H1 (cell line): ENCODE results near the gene ZNF777.

Experiments
- CBX8 ChIP-seq: fragments of 300-800, 300-1000 bp; sonication (generic); IDR thresholded peaks from 2 replicates; pipeline ENCODE4 v1.7.1; 2016; ENCODE audit warnings: low read depth, low read length, borderline replicate concordance
- CHD2 ChIP-seq: IDR thresholded peaks from 2 replicates; pipeline ENCODE4 v1.6.1; 2012; ENCODE audit warnings: low read length, improper control_type of control experiment
- CTCF ChIP-seq, 3 experiments: IDR thresholded peaks; 1 replicate in 2 of 3; 2 replicates in 1 of 3; pipeline versions ENCODE4 v1.5.1 to v1.6.1; 2011; ENCODE audit warnings: low read length in 3 of 3, mild to moderate bottlenecking in 3 of 3, inconsistent platforms in 2 of 3, low read depth in 1 of 3, moderate library complexity in 1 of 3; ENCODE audit not compliant: insufficient read depth in 1 of 3; ENCODE audit errors: control extremely low read depth in 1 of 3
- EGR1 ChIP-seq: IDR thresholded peaks from 2 replicates; pipeline ENCODE4 v1.6.1; 2011; ENCODE audit warnings: low read depth, low read length, borderline replicate concordance
- EZH2 ChIP-seq: fragments of 200-600 bp; sonication (generic); IDR thresholded peaks from 2 replicates; pipeline ENCODE4 v1.7.1; 2012; ENCODE audit warnings: low read depth, mild to moderate bottlenecking, moderate library complexity, low read length, inconsistent platforms; ENCODE audit not compliant: severe bottlenecking
- FOSL1 ChIP-seq: IDR thresholded peaks from 2 replicates; pipeline ENCODE4 v1.6.1; 2011; ENCODE audit warnings: mild to moderate bottlenecking, low read depth, low read length, moderate library complexity; ENCODE audit not compliant: insufficient read depth
- GABPA ChIP-seq: IDR thresholded peaks from 2 replicates; pipeline ENCODE4 v1.6.1; 2011; ENCODE audit warnings: mild to moderate bottlenecking, low read length, moderate library complexity, borderline replicate concordance; ENCODE audit not compliant: insufficient read depth
- JUND ChIP-seq: IDR thresholded peaks from 2 replicates; pipeline ENCODE4 v1.6.1; 2011; ENCODE audit warnings: mild to moderate bottlenecking, improper control_type of control experiment, low read length
- KDM5A ChIP-seq: fragments of 200-600 bp; IDR thresholded peaks from 2 replicates; pipeline ENCODE4 v1.7.1; 2012; ENCODE audit warnings: mild to moderate bottlenecking, low read length, inconsistent platforms, mixed read lengths
- POLR2A ChIP-seq, 2 experiments: IDR thresholded peaks; 1 replicate in 1 of 2; 2 replicates in 1 of 2; pipeline ENCODE4 v1.6.1; 2011; ENCODE audit warnings: low read depth in 2 of 2, low read length in 2 of 2, mild to moderate bottlenecking in 2 of 2; ENCODE audit errors: control extremely low read depth in 1 of 2
- POLR2AphosphoS5 ChIP-seq: IDR thresholded peaks from 2 replicates; pipeline ENCODE4 v1.6.1; 2011; ENCODE audit warnings: low read depth, low read length
- SUZ12 ChIP-seq: fragments of 200-600 bp; sonication (generic); IDR thresholded peaks from 2 replicates; pipeline ENCODE4 v1.6.1; 2012; ENCODE audit warnings: mild to moderate bottlenecking, inconsistent platforms, low read length, moderate library complexity, mixed read lengths
- ZNF274 ChIP-seq: IDR thresholded peaks from 2 replicates; pipeline ENCODE4 v1.7.0; 2012; ENCODE audit warnings: low read length, borderline replicate concordance; ENCODE audit errors: extremely low read depth
- TF ChIP-seq, protein P1 (sequence below): IDR thresholded peaks from 2 replicates; pipeline ENCODE4 v1.6.1; 2011; ENCODE audit warnings: low read length, improper control_type of control experiment

GRCh38 chr7:149455175-149455950 lies 5.5 kb downstream of the ZNF777 start:
- no peak for TF ChIP-seq CTCF (IDR thresholded peaks at IDR 0.05; ENCODE audit: control extremely low read depth in 1 of 3, insufficient read depth in 1 of 3, low read depth in 1 of 3, low read length in 3 of 3)
- TF ChIP-seq POLR2AphosphoS5: no peak
- no peak for TF ChIP-seq CHD2
- no peak for TF ChIP-seq JUND
- TF ChIP-seq FOSL1: no peak
- TF ChIP-seq GABPA: no peak
- TF ChIP-seq ZNF274: no peak
- no peak for TF ChIP-seq EGR1
- no peak for TF ChIP-seq POLR2A (IDR thresholded peaks at IDR 0.05; ENCODE audit: control extremely low read depth in 1 of 2, low read depth in 2 of 2, low read length in 2 of 2)
- no peak for TF ChIP-seq EZH2
- TF ChIP-seq SUZ12: no peak
- no peak for TF ChIP-seq CBX8
- no peak for TF ChIP-seq KDM5A
- TF ChIP-seq, protein P1, sequence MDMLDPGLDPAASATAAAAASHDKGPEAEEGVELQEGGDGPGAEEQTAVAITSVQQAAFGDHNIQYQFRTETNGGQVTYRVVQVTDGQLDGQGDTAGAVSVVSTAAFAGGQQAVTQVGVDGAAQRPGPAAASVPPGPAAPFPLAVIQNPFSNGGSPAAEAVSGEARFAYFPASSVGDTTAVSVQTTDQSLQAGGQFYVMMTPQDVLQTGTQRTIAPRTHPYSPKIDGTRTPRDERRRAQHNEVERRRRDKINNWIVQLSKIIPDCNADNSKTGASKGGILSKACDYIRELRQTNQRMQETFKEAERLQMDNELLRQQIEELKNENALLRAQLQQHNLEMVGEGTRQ: no peak
